RPMI8226 (cell line): ENCODE results near the gene SOX6.
A peak's percentile ranks its signal among the peaks of the same experiment; 100 is the strongest.

Experiments
- DNase-seq: peaks from one replicate; pipeline ENCODE4 v3.0.0-alpha.2; 2015

The SOX6 gene

DNA sequence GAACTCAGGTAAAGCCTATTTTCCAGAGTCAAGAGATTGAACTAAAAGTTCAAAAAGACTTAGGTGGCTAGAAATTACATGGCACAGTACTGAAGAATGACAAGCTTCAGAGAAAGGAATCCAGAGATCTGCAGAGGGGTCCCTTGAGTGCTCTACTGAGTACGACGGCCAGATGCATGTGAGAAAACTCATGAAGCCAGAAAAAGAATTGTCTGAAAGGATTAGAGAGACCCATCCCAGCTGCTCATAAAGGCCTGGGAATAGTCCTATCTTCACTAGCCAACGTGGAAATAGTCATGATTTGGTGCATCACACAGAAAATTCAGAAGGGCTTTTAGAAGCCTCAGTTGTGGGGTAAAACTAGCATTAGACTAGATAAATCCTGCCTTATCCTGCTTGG, 91.3 kb downstream of the SOX6 start:
- no peak for DNase-seq

GRCh38 chr11:16262645-16262955, 93.7 kb downstream of the SOX6 start:
- no peak for DNase-seq

- no peak for DNase-seq
Measured at GRCh38 chr11:16261836-16262644, 94.3 kb downstream of the SOX6 start.

DNA sequence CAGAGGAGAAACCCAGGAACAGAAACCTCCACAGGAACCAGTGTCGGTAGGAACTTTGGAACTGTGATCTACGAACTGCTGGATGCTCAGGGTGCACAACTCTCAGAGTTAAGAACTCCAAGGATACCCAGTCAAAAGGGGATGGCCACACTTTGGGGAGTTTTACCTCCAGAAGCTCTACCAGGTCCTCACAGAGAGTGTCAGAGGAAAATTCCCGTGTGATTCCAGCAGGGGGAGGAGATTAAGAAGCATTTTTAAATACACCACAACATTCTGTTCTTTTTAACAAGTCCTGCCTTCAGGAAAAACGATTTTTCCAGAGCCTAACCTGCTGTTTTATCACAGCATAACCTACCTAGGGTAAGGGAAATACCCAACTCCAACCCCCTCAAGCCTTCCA, 104.0 kb downstream of the SOX6 start:
- DNase-seq, result no peak

- no peak for DNase-seq
Measured at GRCh38 chr11:16248248-16248647, 108.1 kb downstream of the SOX6 start.

GRCh38 chr11:16242806-16243205, 113.5 kb downstream of the SOX6 start:
- peak; percentile 3 for DNase-seq

DNA sequence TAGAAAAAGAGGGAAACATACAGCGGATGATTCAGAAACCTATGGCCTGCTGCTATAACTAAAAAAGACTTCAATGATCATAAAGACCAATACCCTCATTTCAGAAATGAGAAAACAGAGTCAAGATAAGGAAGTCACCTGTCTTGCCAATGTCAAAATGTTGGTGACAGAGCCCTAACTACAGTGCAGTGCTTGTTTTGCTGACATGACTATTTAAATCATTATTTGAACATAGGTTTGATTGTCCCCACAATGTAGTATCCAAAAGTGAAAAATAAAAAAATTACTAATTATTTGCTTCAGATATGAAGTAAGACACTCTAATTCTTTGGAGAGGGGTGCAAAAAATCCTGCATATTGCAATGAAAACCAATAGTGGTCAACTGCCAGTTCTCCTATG, 115.7 kb downstream of the SOX6 start:
- DNase-seq, result no peak

DNA sequence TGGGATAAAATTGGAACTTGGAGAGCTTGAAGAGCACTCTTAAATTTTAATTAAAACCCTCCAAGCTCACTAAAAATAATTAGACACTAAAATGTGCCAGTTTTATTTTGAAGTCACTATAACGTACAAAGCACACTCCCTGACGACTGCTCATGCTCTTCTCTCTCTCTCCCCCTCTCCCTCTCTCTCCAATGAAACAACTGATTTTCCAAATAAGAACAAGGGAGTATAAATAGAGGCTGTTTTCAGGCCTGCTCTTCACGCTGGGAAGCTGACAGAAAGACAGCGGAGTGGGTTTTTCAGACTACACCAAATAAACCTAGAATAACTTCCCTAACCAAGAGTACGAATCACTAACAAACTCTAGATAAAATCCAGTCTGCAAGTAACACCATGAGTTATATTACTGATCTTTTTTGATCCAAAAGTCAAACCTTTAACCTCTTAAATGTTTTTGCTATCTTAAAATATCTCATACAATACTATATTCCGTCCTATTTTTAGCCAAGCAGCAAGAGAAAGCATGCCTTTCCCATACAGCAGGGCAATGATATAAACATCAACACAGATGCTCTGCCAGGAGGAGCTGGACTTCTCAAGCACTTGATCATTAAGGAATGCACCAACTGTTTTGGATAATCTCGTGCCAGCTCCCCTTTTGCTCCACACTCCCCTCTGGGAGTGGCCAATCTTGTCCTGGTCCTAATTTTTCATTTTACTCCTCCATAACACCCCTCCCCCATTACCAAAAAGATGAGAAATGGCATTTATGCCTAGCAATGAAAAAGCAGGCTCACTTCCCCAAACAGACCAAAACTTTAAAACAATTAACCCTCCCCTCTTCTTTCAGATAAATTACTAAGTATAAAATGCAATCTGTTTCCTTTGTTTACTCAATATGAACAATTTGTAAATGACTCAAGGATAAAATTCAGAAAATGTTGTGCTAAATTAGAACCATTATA, 116.9 kb downstream of the SOX6 start:
- DNase-seq, result no peak

DNA sequence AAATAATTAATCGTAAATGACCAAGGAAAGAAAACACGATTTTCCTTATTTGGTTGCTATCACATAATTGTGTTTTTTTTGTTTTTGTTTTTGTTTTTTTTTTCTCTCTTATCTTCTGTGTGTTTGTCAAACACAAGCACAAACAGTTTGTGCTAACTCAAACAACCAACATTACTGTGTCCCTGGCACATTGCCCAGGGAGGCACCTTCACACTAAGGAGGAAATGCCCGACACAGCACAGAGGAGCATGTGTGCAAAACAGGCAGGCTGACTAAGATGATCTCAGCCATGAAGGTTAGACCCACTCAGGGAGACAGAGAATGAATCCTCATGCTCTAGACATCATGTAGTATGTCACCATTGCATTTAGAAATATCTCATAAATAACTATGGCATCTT, 130.1 kb downstream of the SOX6 start:
- peak; percentile 52 for DNase-seq

GRCh38 chr11:16225623-16226022, 130.7 kb downstream of the SOX6 start:
- no peak for DNase-seq

- DNase-seq, result no peak
Measured at GRCh38 chr11:16223558-16223957, 132.8 kb downstream of the SOX6 start.

DNA sequence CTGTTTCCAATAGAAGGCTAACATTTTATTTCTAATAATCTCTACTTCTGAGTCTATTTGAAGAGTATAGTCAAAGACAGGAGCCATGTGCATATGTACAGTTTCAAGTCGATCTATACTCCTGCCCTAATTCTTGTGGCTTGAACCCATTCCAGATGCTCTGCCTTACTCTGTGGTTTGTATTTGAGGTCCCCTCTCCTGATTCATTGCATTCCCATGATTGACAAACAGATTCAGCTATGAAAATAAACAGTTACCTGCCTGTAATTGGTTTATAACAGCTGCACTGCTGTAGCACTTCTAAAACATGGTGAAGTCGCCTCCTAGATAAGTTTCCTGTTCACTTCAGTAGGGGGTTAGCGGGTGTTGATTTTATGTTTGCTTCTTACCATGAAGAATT, 138.7 kb downstream of the SOX6 start:
- no peak for DNase-seq

DNA sequence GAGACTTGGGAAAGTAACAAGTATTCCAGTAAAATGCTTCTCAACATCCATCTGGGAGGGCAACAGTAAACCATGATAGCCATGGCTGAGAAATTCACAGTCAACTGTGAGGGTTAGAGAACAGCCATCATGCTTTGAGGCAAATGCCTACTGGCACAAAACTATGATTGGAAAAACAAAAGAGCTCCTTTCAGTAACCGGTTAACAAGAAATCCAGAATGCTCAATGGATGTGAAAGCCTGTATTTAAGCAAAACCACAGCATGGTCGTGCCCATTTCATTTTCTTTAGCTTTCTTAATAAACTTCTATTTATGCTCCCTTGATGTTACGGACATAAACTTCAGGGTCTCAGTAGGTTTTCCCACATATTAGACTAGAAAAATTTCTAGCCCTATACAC, 139.5 kb downstream of the SOX6 start:
- no peak for DNase-seq

DNA sequence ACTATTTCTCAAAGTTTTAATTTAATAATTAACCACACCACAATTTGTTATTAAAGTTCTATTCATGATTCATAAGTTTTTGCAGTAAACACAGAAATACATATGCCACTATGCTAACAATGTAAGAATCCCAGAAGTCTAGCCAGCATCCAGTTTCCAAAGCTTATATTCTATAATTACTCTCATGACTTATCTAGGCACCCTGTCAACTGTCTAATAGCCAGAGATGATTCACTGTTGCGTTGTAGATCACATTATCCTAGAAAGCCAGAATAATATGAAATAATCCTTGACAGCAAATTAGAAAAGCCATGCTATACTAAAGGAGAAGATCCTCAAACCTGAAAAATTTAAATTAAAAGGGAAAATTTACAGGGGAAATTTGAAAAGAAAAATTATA, 141.0 kb downstream of the SOX6 start:
- DNase-seq, result no peak

GRCh38 chr11:16211407-16211806, 144.9 kb downstream of the SOX6 start:
- DNase-seq, result no peak

GRCh38 chr11:16204261-16204660, 152.1 kb downstream of the SOX6 start:
- DNase-seq, result no peak

- DNase-seq, result no peak
Measured at GRCh38 chr11:16195651-16196050, 160.7 kb downstream of the SOX6 start.

GRCh38 chr11:16194566-16194965, 161.8 kb downstream of the SOX6 start:
- DNase-seq, result no peak

DNA sequence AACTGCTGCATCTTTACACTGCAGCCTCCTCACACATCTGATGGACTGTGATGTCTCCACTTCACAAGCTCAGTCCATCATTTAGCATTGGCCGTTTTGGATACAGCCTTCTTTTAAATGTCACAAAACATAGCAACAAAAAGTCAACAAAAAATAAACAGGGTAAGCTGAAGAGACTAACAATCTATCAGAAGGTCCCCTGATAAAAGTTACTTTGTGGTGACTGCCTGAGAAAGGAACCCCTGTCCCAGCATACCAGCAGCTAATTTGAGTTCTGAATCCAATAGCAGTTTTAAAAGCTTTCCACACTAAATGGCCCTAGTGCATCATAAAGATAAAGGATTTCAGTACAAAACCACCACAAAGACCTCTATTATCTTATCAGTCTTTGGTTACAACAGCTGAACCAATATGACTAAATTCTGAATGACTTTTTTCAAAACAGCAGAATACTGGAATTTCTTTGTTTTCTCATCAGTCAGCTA, 162.4 kb downstream of the SOX6 start:
- DNase-seq, result no peak

DNA sequence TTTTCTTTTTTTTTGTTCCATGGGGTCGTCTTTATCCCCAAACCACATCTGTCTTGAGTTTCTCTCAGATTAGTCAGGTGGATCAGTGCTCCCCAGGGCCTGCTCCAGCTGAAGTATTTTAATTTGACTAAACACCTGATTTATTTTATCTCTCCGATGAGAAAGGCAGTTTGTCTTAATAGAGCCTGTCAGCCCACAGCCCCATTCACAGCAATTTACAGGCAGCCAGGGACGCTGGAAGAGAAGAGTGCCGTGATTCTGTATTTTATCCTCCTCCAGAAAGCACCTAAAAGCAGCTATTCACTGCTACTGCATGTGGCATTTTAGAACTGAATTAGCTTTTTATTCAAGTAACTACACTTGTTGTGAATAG, 164.5 kb downstream of the SOX6 start:
- no peak for DNase-seq

DNA sequence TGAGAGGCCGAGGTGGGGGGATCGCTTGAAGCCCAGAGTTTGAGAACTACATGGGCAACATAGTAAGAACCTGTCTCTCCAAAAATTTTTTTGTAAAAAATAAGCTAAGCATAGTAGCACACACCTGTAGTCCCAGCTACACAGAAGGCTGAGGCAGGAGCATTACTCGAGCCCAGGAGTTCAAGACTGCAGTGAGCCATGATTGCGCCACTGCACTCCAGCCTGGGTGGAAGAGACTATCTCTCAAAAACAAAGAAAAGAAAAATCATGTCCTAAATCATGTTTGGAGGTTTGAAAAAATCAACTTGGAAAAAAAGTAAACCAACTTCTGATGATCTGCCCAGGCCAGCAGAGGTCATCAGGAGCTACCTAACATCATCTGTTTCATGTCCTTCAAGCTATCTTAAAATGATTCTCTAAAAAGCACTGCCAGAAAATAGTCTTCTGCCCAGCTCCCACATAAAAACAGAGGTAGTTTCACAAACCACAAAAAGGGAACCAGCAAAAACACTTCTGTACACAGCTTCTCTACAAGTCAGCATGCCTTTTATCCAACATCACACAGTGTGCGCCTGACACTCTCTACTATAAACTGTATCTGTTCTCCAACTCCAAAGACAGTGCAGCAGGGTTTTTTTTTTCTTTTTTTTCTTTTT, 165.0 kb downstream of the SOX6 start:
- no peak for DNase-seq

DNA sequence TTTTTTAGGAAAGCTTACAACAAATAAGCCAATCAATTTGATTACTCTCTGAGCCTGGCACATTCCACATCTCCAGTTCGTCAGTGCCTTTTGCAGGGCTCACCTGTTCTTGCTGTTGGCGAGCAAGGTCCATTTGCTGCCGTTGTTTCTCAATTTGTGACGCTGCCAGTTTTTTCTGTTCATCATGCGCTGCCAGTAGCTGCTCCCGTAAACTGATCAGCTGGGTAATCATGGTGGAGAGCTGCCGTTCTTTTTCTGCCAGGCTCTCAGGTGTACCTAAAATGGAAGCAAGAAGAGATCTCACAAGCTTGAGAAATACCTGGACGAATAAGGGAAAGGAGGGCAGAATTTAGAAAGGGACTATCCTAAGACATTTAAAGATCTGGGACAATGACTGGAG, 169.7 kb downstream of the SOX6 start:
- no peak for DNase-seq

- no peak for DNase-seq
Measured at GRCh38 chr11:16185042-16185441, 171.3 kb downstream of the SOX6 start.

DNA sequence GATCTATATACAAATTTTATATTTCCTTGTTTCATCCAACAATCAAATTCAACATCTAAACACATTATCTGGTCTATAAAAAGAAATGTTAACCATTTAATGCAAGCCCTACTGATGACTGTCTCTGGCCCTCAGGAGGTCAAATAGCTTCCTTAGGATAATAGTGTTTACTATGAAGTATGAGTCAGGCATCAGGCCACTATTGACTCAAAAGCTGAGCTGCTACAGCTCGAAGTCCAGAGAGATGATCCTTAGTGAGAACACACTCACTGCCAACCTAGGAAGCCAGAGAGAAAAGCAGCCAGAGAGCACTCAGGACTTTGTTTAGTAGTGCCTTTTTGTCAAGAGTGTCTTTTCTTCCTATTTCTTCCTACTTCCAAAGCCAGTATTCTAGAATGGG, 171.8 kb downstream of the SOX6 start:
- DNase-seq, result no peak
